Measurements from ENCODE around the gene GJA5.

DNA sequence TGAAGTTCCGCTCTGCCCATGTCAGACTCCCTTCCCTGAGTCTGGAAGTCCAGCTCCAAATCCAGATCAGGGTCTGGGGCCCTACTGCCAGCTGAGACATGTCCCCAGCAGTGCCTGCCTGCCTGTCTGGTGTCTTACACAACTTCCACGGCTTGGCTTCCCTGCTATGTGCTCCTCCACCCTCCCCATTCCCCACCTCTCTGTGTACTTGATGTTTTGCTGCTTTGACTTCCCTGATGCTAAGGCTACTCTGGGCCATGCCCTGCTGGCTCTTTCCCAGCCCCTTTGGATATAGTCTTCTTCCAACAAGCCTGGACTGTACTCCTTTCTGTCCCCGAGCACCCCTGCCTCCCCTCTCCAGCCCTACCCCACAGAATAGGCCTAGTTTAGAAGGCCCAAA, 7.3 kb downstream of the GJA5 start:
- TF ChIP-seq, protein P1, sequence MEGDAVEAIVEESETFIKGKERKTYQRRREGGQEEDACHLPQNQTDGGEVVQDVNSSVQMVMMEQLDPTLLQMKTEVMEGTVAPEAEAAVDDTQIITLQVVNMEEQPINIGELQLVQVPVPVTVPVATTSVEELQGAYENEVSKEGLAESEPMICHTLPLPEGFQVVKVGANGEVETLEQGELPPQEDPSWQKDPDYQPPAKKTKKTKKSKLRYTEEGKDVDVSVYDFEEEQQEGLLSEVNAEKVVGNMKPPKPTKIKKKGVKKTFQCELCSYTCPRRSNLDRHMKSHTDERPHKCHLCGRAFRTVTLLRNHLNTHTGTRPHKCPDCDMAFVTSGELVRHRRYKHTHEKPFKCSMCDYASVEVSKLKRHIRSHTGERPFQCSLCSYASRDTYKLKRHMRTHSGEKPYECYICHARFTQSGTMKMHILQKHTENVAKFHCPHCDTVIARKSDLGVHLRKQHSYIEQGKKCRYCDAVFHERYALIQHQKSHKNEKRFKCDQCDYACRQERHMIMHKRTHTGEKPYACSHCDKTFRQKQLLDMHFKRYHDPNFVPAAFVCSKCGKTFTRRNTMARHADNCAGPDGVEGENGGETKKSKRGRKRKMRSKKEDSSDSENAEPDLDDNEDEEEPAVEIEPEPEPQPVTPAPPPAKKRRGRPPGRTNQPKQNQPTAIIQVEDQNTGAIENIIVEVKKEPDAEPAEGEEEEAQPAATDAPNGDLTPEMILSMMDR (IDR thresholded peaks at IDR 0.05): no peak
- TF ChIP-seq POLR2AphosphoS5 (IDR thresholded peaks at IDR 0.05): no peak
